ENCODE measurements around the gene TAS1R2.
"Not testable (repeated sequence)": the region's sequence is repeated elsewhere in the genome, so short reads cannot be mapped to it uniquely, and the experiment has no call there.

Gene TAS1R2

GRCh38 chr1:18854331-18855025 is 5.0 kb downstream of the TAS1R2 start:
- in situ Hi-C loops (cut with MboI; ENCODE audit: low pct_unique_long_range_greater_than_20kb, low sequenced_read_pairs, unreplicated experiment): no loop called here
- DNase-seq (ENCODE audit: low spot score): no peak
- TF ChIP-seq CTCF (IDR thresholded peaks at IDR 0.05; ENCODE audit: extremely low read depth, insufficient read depth, missing control alignments): no peak

DNA sequence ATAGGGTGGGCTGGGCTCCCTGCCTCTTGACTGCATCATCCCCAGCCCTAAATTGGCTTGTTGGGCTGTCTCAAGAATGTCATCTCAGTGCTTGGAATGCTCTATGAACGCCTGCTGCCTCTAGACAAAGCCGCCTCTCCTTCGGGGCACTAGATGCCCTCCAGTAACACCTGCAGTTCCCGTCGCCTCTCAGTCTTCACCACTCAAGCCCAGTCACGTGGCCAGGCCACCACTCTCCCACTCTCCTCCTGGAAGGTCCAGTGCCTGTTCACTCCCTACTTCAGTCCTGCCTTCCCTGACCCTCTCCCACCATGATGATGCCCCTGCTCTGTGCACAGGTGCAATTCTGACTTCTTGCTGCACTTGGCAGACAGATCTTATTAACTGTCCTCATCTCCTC is 7.0 kb downstream of the TAS1R2 start:
- no peak for TF ChIP-seq CTCF (IDR thresholded peaks at IDR 0.05; ENCODE audit: extremely low read depth, insufficient read depth, missing control alignments)
- no peak for DNase-seq (ENCODE audit: low spot score)
- in situ Hi-C loops (cut with MboI; ENCODE audit: low pct_unique_long_range_greater_than_20kb, low sequenced_read_pairs, unreplicated experiment): no loop called here

DNA sequence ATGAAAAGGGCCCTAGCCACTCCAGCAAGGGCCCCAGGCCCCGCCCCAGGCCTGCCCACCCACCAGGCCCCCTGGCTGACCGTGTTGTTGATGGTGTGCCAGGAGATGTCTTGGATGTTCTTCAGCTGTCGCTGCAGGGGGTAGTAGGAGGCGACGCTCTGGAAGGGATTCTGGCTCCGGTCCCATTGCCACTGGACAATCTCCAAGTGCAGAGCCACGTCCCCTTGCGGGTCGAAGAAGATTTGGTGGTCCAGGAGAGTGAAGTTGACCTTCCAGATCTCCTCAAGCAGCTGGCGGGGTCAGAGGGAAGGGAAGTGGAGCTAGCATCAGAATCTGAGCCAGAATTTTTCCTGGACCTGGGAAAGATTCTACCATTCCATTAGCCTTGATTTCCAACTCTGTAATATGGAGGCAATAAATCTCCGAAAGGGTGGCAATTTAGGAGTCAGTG is 10.2 kb downstream of the TAS1R2 start:
- in situ Hi-C loops (cut with MboI; ENCODE audit: low pct_unique_long_range_greater_than_20kb, low sequenced_read_pairs, unreplicated experiment): no loop called here
- TF ChIP-seq CTCF (IDR thresholded peaks at IDR 0.05; ENCODE audit: extremely low read depth, insufficient read depth, missing control alignments): no peak
- no peak for DNase-seq (ENCODE audit: low spot score)

DNA sequence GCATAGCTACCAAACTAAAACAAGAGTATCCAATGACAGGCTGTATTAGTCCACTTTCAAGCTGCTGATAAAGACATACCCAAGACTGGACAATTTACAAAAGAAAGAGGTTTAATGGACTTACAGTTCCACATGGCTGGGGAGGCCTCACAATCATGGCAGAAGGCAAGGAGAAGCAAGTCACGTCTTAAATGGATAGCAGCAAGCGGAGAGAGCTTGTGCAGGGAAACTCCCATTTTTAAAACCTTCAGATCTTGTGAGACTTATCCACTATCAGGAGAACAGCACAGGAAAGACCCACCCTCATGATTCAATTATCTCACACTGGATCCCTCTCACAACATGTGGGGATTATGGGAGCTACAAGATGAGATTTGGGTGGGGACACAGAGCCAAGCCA is 11.7 kb downstream of the TAS1R2 start:
- in situ Hi-C loops (cut with MboI; ENCODE audit: low pct_unique_long_range_greater_than_20kb, low sequenced_read_pairs, unreplicated experiment); DNase-seq (ENCODE audit: low spot score): not testable (repeated sequence)

DNA sequence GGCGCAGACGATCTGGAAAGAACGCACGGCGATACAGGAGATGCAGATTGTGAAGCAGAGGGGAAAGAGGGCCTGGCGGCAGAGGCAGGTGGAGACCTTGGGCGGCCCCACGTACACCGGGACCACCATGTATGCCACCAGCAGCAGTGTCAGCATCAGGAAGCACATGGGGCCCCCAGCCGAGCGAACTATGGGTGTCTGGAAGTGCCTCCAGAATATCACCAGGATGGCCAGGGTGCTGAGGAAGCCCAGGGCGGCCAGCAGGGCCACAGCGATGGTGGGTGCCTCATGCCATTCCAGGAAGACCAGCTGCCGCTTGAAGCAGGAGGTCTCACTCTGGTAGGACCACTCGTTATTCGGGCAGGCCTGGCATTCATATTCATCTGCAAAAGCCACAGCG is 19.3 kb downstream of the TAS1R2 start:
- no peak for DNase-seq (ENCODE audit: low spot score)
- in situ Hi-C loops (cut with MboI; ENCODE audit: low pct_unique_long_range_greater_than_20kb, low sequenced_read_pairs, unreplicated experiment): no loop called here
- TF ChIP-seq CTCF (IDR thresholded peaks at IDR 0.05; ENCODE audit: extremely low read depth, insufficient read depth, missing control alignments): no peak

GRCh38 chr1:18836654-18837053 is 22.8 kb downstream of the TAS1R2 start:
- in situ Hi-C loops (cut with MboI; ENCODE audit: low pct_unique_long_range_greater_than_20kb, low sequenced_read_pairs, unreplicated experiment): no loop called here
- no peak for DNase-seq (ENCODE audit: low spot score)
- no peak for TF ChIP-seq CTCF (IDR thresholded peaks at IDR 0.05; ENCODE audit: extremely low read depth, insufficient read depth, missing control alignments)

DNA sequence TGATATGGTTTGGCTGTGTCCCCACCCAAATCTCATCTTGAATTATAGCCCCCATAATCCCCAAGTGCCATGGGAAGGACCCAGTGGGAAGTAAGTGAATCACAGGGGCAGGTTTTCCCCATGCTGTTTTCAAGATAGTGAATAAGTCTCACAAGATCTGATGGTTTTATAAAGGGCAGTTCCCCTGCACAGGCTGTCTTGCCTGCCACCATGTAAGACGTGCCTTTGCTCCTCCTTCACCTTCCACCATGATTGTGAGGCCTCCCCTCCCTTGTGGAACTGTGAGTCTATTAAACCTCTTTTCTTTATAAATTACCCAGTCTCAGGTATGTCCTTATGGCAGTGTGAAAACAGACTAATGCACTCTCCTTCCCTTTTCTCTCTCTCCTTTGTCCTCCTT is 27.1 kb downstream of the TAS1R2 start:
- DNase-seq (ENCODE audit: low spot score); in situ Hi-C loops (cut with MboI; ENCODE audit: low pct_unique_long_range_greater_than_20kb, low sequenced_read_pairs, unreplicated experiment): not testable (repeated sequence)

DNA sequence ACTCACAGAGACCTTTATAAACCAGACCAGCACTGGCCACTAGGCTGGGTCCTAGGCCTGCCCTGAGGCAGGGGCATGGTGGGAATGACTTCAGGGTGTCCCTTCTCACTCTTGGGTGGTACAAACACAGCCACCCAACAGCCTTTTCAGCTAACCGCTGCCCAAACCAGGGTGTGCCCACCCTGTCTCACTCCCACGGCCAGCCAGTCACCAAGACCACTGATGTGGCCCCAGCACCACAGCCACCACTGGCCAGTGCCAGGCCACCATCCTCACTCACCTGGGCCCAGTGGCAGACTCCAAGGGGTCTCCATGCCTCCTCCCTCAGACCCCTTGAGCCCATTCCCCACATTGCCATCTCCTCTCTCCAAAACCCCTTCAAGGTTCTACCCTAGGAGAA is 27.8 kb downstream of the TAS1R2 start:
- in situ Hi-C loops (cut with MboI; ENCODE audit: low pct_unique_long_range_greater_than_20kb, low sequenced_read_pairs, unreplicated experiment): no loop called here
- no peak for TF ChIP-seq CTCF (IDR thresholded peaks at IDR 0.05; ENCODE audit: extremely low read depth, insufficient read depth, missing control alignments)
- no peak for DNase-seq (ENCODE audit: low spot score)
